NCI-H2196 (cell line): Measurements from ENCODE around the gene GON4L.
"Not testable (repeated sequence)": the region's sequence is repeated elsewhere in the genome, so short reads cannot be mapped to it uniquely, and the experiment has no call there.

Experiments
- DNase-seq: peaks from one replicate; lab custom pipeline; 2025; ENCODE audit not compliant: unreplicated experiment; lab: John Stamatoyannopoulos, UW

Gene GON4L

DNA sequence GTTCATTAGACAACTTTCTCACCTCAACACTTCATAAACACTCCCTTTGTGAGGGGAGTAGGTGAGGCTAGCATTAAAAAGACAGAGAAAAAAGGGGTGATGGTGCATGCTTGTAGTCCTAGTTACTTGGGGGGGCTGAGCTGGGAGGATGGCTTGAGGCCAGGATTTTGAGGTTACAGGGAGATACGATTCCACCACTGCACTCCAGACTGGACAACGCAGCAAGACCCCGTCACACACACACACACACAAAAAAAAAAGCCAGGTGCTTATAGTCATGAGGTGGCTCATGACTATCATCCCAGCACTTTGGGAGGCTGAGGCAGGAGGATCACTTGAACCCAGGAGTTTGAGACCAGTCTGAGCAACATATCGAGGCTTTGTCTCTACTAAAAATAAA lies 29.6 kb downstream of the GON4L start:
- no peak for DNase-seq

DNA sequence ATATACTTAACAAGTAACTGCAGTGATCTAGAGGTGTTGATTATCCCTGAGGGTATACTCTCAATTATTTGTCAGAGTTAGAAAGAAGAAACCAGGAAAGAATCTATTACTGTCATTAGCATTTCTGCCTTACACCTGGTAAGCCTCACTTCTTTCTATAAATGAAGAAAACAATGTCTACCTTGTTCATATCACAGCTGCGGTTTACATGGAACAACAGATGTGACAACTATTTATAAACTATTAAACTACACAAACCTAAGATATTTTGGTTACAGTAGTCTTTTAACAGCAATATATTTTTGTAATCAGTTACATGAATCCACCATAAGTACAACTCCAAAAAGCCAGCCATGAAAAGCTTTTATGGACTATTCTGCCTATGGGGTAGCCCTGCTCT lies 40.7 kb downstream of the GON4L start:
- DNase-seq: no peak

DNA sequence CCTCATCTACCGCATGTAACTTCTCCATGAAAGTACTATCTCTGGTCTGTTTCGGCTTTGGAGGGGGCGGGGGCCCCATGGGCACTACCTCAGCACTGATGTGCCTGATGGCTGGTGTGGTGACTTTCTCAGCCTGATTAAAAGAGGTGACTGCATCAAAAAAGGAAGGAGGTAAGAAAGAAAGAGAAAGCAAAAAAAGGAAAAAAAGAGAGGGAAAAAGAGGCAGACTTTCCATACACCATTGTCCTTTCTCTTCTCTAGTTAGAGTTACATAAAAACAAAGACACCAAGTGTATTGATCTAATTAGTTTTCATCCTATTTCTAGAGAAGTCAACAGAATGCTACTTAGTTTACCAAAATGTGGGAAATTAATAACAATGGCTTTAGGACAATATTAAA lies 43.3 kb downstream of the GON4L start:
- no peak for DNase-seq

DNA sequence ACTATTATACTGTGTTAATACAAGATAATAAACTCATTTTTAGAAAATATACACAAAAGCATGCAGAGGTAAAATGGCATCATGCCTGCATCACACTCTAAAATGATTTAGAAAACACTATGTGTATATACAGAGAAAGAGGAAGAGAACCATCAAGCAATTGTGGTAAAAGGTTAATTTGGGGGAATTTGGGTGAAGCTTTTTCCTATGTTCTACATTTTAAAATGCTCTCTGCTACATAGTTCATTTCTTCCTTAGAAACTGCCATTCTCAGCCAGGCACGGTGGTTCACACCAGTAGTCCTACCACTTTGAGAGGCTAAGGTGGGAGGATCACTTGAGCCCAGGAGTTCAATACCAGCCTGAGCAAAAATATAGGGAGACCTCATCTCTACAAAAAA lies 44.1 kb downstream of the GON4L start:
- DNase-seq: no peak

DNA sequence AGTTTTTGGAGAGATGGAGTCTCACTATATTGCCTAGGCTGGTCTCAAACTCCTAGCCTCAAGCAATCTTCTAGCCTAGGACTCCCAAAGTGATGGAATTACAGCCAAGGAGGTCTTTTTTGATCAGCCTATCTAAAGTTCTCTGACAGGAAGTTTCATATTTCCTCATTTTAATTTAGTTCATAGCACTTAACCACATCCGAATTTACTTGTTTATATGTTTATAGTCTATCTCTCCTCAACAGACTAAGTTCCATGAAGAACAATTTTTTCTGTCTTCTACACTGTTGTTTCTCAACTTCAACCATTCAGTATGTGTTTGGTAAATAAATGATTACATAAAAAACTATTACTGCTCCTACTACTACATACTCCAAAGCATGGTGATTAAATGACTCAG lies 47.9 kb downstream of the GON4L start:
- no peak for DNase-seq

DNA sequence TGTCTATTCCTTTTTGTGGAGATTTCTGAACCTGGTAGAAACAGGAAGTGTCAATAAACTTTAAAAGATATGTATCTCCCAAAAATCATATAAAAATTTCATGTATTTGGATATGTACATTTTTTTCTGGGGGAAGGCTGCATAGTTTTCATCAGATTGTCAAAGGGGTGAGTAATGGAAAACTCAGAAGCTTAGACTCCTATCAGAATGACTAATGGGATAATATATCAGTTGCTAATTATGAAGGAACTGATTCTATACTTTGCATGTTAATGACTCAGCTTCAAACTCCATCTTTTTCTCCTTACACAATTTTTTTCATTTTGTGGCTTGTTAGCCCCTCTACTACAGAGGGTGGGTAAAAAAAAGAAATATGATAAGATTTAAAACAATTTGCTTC lies 55.9 kb downstream of the GON4L start:
- no peak for DNase-seq

DNA sequence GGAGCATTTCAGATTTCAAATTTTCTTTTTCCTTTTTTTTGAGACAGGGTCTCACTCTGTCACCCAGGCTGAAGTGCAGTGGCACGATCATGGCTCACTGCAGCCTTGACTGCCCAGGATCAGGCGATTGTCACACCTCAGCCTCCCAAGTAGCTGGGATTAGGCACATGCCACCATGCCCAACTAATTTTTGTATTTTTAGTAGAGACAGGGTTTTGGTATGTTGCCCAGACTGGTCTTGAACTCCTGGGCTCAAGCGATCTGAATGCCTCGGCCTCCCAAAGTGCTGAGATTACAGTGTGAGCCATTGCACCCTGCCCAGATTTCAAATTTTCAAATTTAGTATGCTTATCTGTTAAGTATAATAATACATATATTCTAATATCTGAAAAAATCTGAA lies 61.4 kb downstream of the GON4L start:
- DNase-seq: not testable (repeated sequence)

DNA sequence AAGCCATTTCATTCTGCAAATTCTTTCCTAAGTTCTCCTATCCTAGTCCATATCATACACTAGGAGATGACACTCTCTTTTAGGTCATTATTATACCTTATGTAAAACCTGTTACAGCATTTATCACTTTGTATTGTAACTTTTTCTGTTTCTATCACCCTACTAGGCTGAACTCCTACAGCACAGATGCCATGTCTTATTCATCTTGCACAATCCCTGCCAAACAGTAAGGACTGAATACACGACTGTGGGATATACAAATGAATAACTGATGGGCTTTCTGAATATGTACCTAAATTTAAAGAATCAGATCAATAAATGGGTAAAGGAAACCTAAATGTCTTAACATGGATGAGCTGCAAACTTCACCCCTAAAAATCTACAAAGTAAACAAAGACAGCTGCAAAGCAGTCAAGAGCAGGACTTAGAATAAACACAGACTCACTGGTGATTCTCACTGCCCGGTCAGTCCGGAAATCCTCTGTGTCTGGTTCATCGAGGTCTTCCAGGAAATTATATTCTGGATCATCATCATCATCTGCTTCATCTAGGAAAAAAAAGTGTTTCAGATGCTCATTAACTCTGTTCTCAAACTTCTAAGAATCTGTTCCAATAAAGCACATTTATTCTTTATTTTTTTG lies 62.3 kb downstream of the GON4L start:
- no peak for DNase-seq

DNA sequence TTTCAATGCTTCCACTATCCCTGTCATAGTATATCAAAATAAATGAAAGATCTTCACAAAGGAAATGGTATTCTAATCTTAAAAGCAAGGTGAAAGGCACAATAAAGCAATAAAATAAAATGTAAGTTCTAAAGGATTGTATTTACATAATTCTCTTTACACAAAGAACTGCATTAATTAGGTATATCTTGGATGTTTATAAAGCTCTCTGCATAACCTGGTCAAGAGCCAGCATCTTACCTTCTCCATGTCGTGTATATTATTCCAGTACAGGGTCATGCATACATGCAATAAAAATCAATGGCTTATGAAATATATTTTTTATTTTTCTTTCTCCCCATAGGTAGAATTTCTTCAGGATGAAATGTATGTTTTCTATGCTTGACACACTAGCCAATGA lies 63.8 kb downstream of the GON4L start:
- no peak for DNase-seq

DNA sequence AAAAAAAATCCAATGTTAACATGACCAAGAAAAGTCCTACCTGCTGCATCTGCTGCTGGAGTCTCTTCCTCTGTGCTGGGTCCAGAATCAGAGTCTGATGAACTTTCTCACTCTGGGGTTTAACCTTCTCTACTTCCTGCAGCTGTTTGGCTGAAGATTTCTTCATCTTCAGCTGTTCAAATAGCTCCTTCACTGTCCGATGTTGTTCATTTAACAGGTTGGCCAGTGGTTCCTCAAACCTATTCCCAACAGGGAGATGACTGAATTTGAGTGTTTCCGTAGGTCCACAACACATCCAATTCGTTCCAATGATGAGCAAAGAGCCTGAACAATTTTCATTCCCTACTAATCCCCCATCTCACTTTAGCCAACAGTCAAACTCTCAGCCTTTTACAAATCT lies 79.4 kb downstream of the GON4L start:
- no peak for DNase-seq

DNA sequence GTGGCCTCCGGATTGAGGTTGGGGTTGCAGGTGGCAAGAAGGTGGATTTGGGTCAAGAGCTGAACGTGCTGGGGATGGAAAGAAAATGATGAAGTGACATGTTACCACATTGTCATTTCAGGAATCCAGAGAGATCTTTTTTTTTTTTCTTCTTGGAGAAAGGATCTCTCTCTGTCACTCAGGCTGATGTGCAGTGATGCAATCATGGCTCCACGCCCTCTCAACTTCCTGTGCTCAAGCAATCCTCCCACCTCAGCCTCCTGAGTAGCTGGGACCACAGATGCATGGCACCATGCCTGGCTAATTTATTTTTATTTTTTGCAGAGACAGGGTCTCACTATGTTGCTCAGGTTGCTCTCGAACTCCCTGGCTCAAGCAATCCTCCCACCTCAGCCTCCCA lies 80.6 kb downstream of the GON4L start:
- no peak for DNase-seq

DNA sequence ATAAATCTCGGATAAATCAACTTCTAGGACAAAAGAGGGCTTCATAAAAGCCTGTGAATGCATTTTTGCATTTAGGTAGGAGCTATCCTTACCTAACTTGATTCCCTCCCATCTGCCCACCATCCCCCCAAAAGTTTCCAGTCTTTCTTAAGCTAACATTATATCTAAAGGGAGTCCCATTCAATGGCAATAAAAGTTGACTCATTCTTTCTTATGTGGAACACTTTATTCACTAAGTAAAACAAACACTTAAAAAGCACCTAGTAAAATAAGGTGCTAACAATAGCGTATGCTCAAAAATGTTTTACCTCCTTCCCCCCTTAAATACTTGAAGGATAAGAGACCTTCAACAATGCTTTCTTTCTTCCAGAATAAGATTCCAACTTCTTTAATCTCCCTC lies 83.8 kb downstream of the GON4L start:
- no peak for DNase-seq

DNA sequence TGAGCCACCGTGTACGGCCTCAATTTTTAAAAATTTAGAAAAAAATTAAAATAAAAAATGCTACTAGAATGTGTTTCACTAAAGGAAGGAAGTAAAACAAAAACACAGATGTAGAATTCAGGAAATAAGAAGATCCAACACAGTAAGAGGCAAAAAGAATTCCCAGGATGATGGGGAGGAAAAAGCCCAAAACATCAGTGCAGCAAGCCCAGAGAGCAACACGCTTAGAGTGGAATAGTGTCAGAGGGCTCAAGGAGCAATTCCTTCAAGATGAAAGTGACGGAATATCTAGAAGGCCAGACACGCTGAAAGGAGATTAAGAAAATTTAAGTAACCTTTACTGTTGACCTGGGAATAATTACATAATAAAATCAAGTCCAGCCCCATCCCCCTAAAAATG lies 87.8 kb downstream of the GON4L start:
- no peak for DNase-seq

DNA sequence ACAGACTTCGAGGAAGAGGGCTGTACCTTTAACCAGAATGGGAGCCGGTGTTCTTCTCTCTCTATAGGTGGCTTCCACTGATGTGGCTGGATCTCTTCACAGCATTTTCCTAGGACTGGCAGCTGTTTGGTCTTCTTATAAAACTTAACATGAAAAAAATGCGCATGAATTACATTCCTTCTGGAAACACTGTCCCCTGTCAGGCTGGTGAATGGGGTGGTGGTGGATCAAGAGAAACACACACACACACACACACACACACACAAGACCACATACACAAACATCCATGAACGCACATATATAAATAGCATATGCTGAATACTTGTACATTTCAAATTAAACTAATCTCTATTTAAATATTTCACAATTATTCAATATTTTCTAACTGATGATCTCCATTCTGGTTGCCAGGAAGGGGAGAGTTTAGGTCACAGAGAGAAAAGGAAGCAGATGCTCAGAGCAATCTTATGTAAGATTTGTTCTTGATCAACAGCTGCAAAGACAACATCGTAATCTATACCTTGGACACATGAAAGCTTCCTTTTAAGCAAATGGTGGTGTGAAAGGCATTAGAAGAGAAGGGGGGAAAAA lies 89.5 kb downstream of the GON4L start:
- DNase-seq: not testable (repeated sequence)

DNA sequence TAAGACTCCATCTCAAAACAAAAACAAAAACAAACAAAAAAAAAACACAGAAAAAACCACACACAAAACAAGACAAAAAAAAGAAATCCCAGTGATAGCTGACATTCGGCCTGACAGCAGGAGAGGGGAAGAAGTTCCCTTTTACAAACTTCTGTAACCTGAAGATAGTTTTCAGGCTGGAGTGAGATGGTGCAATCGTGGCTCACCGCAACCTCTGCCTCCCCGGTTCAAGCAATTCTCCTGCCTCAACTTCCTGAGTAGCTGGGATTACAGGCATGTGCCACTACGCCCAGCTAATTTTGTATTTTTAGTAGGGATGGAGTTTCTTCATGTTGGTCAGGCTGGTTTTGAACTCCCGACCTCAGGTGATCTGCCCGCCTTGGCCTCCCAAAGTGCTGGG lies 93.0 kb downstream of the GON4L start:
- not testable (repeated sequence) for DNase-seq

DNA sequence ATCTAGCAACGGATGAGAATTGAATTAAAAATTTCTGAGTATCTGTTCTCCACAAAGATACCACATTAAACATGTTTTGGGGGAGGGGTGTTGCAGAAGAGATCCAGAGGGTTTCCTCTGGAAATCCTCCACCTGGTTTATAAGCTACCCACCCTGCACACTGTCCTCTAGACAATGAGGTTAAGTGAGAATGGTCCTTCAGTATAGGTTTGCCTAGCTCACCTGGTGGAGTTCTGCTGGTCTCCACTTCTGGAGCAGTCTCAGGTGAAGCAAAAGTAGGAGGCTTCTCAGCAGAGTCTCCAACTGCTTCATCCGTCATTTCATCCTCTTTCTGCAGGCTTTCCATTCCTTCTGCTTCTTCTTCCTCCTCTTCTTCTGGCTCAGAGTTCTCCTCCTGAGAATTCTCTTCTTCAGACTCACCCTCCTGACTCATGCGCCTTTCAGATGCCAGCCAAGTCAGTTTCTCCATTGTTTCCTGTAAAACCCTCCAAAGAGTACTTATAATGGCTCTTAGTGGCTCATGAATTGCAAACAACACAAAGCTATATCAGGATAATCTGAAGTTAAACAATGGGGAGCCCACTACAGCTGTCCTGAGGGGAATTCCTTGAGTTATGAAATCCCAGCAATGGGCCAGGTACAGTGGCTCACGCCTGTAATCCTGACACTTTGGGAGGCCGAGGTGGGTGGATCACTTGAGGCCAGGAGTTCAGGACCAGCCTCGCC lies 93.8 kb downstream of the GON4L start:
- peak; percentile 18 for DNase-seq

DNA sequence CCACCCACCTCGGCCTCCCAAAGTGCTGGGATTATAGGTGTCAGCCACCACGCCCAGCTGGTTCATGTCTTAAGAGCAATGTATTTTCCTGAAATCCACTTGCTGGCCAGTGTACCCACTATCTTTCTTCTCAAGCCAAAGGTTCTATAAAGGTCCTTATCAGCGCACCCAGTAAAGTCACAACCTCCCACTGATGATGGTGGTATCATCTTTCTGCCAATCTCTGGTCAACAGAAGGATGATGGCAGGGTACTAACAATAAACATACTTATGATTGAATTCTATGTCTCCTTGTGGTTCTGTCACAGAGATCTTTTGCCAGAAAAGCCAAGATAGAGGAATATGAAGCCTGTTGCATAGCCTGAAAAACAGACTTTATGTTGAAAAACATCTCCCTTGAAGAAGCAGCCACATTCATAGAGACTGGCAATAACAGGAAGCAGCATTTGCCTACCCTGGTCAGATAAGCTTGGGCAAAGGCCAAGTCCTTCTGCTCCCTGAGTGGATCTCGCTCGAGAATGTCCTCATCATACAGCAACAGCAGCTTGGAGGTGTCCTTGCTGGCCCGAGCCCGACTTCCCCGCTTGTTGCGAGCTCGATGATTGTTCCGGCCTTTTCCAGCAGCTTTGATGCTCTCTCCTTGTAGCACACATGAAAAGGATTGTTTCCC lies 95.1 kb downstream of the GON4L start:
- DNase-seq: no peak

DNA sequence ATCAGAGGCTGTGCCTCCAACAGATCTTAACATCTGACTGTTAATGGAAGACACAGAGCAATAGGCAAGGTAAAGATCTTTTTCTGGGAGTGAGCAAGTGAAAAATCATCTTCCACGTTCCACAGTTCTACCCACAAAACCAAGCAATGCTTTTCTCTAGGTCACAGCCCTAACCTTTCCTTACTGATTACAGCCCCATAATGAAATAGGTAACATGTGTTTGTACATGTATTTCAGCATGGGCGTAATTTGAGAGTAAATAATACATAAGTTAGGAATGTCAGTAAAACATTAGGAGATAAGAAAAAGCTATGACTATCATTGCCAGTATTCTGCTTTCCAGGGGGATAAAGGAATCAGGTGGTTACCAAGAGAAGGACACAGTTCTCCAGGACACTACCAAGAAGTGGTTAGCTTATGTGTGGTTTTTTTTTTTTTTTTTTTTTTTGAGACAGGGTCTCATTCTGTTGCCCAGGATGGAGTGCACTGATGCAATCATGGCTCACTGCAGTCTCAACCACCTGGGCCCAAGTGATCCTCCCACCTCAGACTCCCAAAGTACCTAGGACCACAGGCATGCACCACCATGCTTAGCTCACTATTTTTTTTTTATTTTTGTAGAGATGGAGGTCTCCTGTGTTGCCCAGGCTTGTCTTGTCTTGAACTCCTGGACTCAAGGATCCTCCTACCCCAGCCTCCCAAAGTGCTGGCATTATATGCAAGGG lies 96.1 kb downstream of the GON4L start:
- no peak for DNase-seq

DNA sequence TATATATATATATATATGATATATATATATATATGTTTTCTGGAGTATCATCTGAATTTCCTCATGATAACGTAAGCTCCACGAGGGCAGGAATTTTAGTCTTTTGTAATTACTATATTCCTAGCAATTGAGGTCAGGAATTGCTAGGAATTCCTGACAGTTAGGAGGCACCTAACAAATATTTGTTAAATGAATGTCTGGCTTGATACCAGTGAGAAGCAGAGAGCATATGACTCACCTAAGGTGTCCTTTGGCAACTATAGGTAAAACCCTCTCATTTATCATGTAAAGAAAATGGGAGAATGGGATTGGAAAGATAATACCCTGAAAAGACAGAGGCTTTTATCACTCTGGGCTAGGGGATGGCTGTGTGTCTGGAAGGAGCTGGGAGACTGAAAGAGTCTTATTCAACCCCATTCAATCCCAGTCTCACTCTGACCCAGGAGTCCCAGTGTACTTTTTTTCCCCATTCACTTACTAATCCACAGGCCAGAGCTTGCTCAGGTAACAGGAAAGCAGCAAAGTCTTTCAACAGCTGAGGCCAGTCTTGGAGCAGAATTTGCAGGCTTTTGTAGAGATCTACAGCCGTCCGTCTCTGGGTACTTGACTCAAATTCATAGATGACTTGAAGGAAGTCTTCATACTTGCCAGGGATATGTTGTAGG lies 96.9 kb downstream of the GON4L start:
- DNase-seq: no peak

DNA sequence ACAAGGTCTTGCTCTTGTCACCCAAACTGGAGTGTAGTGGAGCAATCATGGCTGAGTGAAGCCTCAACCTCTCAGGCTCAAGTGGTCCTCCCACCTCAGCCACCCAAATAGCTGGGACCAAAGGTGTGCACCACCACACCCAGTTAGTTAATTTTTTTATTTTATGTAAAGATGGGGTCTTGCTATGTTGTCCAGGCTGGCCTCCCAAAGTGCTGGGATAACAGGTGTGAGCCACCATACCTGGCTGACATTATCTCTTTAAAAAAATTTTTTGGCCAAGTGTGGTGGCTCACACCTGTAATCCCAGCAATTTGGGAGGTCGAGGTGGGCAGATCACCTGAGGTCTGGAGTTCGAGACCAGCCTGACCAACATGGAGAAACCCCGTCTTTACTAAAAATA lies 98.0 kb downstream of the GON4L start:
- DNase-seq: not testable (repeated sequence)

DNA sequence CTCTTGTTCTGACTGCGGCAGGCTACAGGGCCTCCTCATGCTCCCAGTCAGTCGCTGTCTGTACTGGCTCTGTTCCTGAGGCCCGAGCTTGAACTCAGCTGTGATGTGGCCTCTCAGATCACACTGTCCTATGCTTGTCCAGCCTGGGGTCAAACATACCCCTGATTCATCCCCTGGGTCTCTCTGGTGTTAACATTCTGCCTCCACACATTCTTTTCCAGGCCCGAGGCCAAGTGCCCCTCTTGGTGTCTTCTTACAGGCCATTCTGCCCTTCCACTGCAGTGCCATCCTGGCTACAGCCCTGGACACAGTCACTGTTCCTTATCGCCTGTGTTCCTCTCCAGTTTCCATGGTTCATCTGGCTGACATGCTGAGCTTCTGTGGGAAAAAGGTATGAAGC lies 108.9 kb downstream of the GON4L start:
- not testable (repeated sequence) for DNase-seq
